Central memory CD8-positive, alpha-beta T cell (primary cell): ENCODE results near the gene PBXIP1.
"Not testable (repeated sequence)": the region's sequence is repeated elsewhere in the genome, so short reads cannot be mapped to it uniquely, and the experiment has no call there.

Experiments used
- ATAC-seq: fragments of 150-1000 bp; cut with Tn5 transposase; replicated peaks from 2 replicates; pipeline ENCODE4 v1.10.0; 2022; ENCODE audit warnings: mild to moderate bottlenecking, moderate FRiP score, moderate number of reproducible peaks; ENCODE audit not compliant: poor library complexity, severe bottlenecking; ENCODE audit errors: extremely low read depth
- DNase-seq, 2 donors: peaks; one replicate each; pipeline ENCODE4 v3.0.0; 2021; ENCODE audit warnings: low spot score in 2 of 2
- H3K27ac Mint-ChIP-seq: one replicate; pipeline ENCODE4 v1.8.0; 2022; ENCODE audit warnings: low read depth, mild to moderate bottlenecking, moderate library complexity, mixed read lengths
- H3K27me3 Mint-ChIP-seq: one replicate; pipeline ENCODE4 v1.8.0; 2022; ENCODE audit warnings: mixed read lengths
- H3K36me3 Mint-ChIP-seq: one replicate; pipeline ENCODE4 v1.8.0; 2022; ENCODE audit warnings: mild to moderate bottlenecking, moderate library complexity, mixed read lengths; ENCODE audit not compliant: insufficient read depth
- H3K4me1 Mint-ChIP-seq: one replicate; pipeline ENCODE4 v1.8.0; 2022; ENCODE audit warnings: mixed read lengths
- H3K4me3 Mint-ChIP-seq: one replicate; pipeline ENCODE4 v1.8.0; 2022; ENCODE audit warnings: mild to moderate bottlenecking, moderate library complexity, mixed read lengths
- H3K9me3 Mint-ChIP-seq: one replicate; pipeline ENCODE4 v1.8.0; 2022; ENCODE audit warnings: mixed read lengths

The PBXIP1 gene

GRCh38 chr1:154999571-155000410, 43.9 kb upstream of the PBXIP1 start:
- Mint-ChIP-seq H3K4me3 (peak overlapping the region; percentile 94), H3K4me1 (peaks cover 40% of the 10 kb centered on the region), H3K9me3 (no peaks in the 10 kb centered on the region), H3K36me3 (peaks cover 9% of the 10 kb centered on the region), H3K27ac (peak overlapping the region; percentile 54), H3K27me3 (no peaks in the 10 kb centered on the region)
- ATAC-seq: no peak
- DNase-seq: no peak

GRCh38 chr1:154998818-154999570, 43.1 kb upstream of the PBXIP1 start:
- no peaks in the 10 kb centered on the region for H3K9me3 Mint-ChIP-seq
- ATAC-seq (no peak), DNase-seq (peak in 1 of 2 donors; percentile 41)
- H3K36me3 Mint-ChIP-seq: peaks cover 10% of the 10 kb centered on the region
- H3K27me3 Mint-ChIP-seq: no peaks in the 10 kb centered on the region
- H3K27ac Mint-ChIP-seq: peak overlapping the region; percentile 54
- peaks cover 33% of the 10 kb centered on the region for H3K4me1 Mint-ChIP-seq
- peak overlapping the region; percentile 94 for H3K4me3 Mint-ChIP-seq

GRCh38 chr1:154998201-154998780, 42.4 kb upstream of the PBXIP1 start:
- no peaks in the 10 kb centered on the region for H3K9me3 Mint-ChIP-seq
- DNase-seq: no peak
- ATAC-seq: no peak

GRCh38 chr1:154996966-154997701, 41.2 kb upstream of the PBXIP1 start:
- no peak overlapping the region for H3K4me3 Mint-ChIP-seq
- ATAC-seq (no peak), DNase-seq (no peak)
- no peaks in the 10 kb centered on the region for H3K27me3 Mint-ChIP-seq
- H3K4me1 Mint-ChIP-seq: peaks cover 22% of the 10 kb centered on the region
- H3K27ac Mint-ChIP-seq: no peak overlapping the region
- H3K36me3 Mint-ChIP-seq: peaks cover 10% of the 10 kb centered on the region
- H3K9me3 Mint-ChIP-seq: no peaks in the 10 kb centered on the region

More at GRCh38 chr1:154998201-154998780, 42.4 kb upstream of the PBXIP1 start:
- Mint-ChIP-seq H3K4me3 (no peak overlapping the region), H3K36me3 (peaks cover 10% of the 10 kb centered on the region), H3K4me1 (peaks cover 26% of the 10 kb centered on the region), H3K27me3 (no peaks in the 10 kb centered on the region), H3K27ac (no peak overlapping the region)

GRCh38 chr1:154995301-154995983, 39.5 kb upstream of the PBXIP1 start:
- Mint-ChIP-seq H3K27ac (peak overlapping the region; percentile 71), H3K4me1 (peaks cover 22% of the 10 kb centered on the region)
- not testable (repeated sequence) for H3K27me3 Mint-ChIP-seq, ATAC-seq, DNase-seq, H3K9me3 Mint-ChIP-seq, H3K36me3 Mint-ChIP-seq, H3K4me3 Mint-ChIP-seq

- Mint-ChIP-seq H3K27ac (peak overlapping the region; percentile 71), H3K4me3 (no peak overlapping the region), H3K36me3 (peaks cover 15% of the 10 kb centered on the region), H3K27me3 (no peaks in the 10 kb centered on the region), H3K4me1 (peaks cover 19% of the 10 kb centered on the region), H3K9me3 (no peaks in the 10 kb centered on the region)
- no peak for ATAC-seq
- no peak for DNase-seq
Measured at GRCh38 chr1:154994591-154994990, 38.7 kb upstream of the PBXIP1 start.

GRCh38 chr1:154994269-154994587, 38.3 kb upstream of the PBXIP1 start:
- Mint-ChIP-seq H3K9me3 (no peaks in the 10 kb centered on the region), H3K36me3 (peaks cover 15% of the 10 kb centered on the region), H3K27ac (no peak overlapping the region), H3K4me3 (no peak overlapping the region), H3K27me3 (no peaks in the 10 kb centered on the region), H3K4me1 (peaks cover 20% of the 10 kb centered on the region)
- no peak for ATAC-seq
- no peak for DNase-seq

GRCh38 chr1:154993572-154994268, 37.8 kb upstream of the PBXIP1 start, which contains the start of gene LENEP:
LENEP (plus strand) TSS chr1:154993586; CDS start chr1:154993608, 22 bp downstream.
- DNase-seq (no peak), ATAC-seq (no peak)
- Mint-ChIP-seq H3K9me3 (no peaks in the 10 kb centered on the region), H3K27me3 (no peaks in the 10 kb centered on the region), H3K4me3 (no peak within 1 kb of the TSS), H3K27ac (no peak within 1 kb of the TSS), H3K36me3 (peaks cover 11% of the 10 kb centered on the region), H3K4me1 (peaks cover 20% of the 10 kb centered on the region)

- Mint-ChIP-seq H3K27ac (no peak overlapping the region), H3K27me3 (no peaks in the 10 kb centered on the region), H3K4me3 (no peak overlapping the region), H3K9me3 (no peaks in the 10 kb centered on the region), H3K4me1 (peaks cover 20% of the 10 kb centered on the region), H3K36me3 (peaks cover 18% of the 10 kb centered on the region)
- DNase-seq (no peak), ATAC-seq (no peak)
Measured at GRCh38 chr1:154992721-154993571, 37.0 kb upstream of the PBXIP1 start.

GRCh38 chr1:154990276-154990675, 34.4 kb upstream of the PBXIP1 start:
- Mint-ChIP-seq H3K4me1 (peaks cover 14% of the 10 kb centered on the region), H3K36me3 (peaks cover 31% of the 10 kb centered on the region), H3K27ac (no peak overlapping the region), H3K9me3 (no peaks in the 10 kb centered on the region), H3K4me3 (no peak overlapping the region), H3K27me3 (no peaks in the 10 kb centered on the region)
- DNase-seq (no peak), ATAC-seq (no peak)
